Muscle layer of duodenum (tissue), 2 donors: ENCODE results near the gene LONP1.

Experiments used
- H3K27ac ChIP-seq: one replicate; pipeline ENCODE4 v1.7.0; 2013; ENCODE audit warnings: mild to moderate bottlenecking, low read length
- H3K27me3 ChIP-seq: one replicate; pipeline ENCODE4 v1.7.0; 2013; ENCODE audit warnings: low read depth, mild to moderate bottlenecking, control low read depth, low read length
- H3K36me3 ChIP-seq, 2 donors: one replicate each; pipeline ENCODE4 v1.7.0; 2013; ENCODE audit warnings: low read length in 2 of 2, control low read depth in 1 of 2, mild to moderate bottlenecking in 1 of 2; ENCODE audit not compliant: insufficient read depth in 2 of 2, control insufficient read depth in 1 of 2
- H3K4me1 ChIP-seq, 2 donors: one replicate each; pipeline ENCODE4 v1.7.0; 2013; ENCODE audit warnings: low read length in 2 of 2, mild to moderate bottlenecking in 2 of 2, control low read depth in 1 of 2, moderate library complexity in 1 of 2; ENCODE audit not compliant: insufficient read depth in 2 of 2, control insufficient read depth in 1 of 2
- H3K4me3 ChIP-seq, 2 donors: one replicate each; pipeline ENCODE4 v1.7.0; 2013; ENCODE audit warnings: low read length in 2 of 2, low read depth in 1 of 2, mild to moderate bottlenecking in 1 of 2
- H3K9me3 ChIP-seq, 2 donors: one replicate each; pipeline ENCODE4 v1.7.0; 2013; ENCODE audit warnings: low read length in 2 of 2, control low read depth in 1 of 2, mild to moderate bottlenecking in 1 of 2; ENCODE audit not compliant: control insufficient read depth in 1 of 2
- donor health status: healthy.

Gene LONP1

DNA sequence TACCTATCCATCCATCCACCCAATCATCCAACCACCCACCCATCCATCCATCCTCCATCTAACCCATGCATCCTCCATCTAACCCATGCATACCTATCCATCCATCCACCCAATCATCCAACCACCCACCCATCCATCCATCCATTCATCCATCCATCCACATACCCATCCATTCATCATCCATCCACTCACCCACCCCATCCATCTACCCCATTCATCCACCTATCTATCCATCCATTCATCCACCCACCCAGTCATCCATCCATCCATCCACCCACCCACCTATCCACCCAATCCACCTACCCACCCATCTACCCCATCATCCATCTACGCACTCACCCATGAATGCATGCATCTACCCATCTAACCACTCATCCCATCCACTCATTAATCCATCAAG lies 46.2 kb downstream of the LONP1 start:
- Histone ChIP-seq H3K9me3 (no peaks in the 10 kb centered on the region), H3K27ac (no peak overlapping the region), H3K4me3 (no peak overlapping the region), H3K4me1 (no peaks in the 10 kb centered on the region), H3K36me3 (peaks cover 0 to 12% of the 10 kb centered on the region in 2 donors), H3K27me3 (no peaks in the 10 kb centered on the region)

DNA sequence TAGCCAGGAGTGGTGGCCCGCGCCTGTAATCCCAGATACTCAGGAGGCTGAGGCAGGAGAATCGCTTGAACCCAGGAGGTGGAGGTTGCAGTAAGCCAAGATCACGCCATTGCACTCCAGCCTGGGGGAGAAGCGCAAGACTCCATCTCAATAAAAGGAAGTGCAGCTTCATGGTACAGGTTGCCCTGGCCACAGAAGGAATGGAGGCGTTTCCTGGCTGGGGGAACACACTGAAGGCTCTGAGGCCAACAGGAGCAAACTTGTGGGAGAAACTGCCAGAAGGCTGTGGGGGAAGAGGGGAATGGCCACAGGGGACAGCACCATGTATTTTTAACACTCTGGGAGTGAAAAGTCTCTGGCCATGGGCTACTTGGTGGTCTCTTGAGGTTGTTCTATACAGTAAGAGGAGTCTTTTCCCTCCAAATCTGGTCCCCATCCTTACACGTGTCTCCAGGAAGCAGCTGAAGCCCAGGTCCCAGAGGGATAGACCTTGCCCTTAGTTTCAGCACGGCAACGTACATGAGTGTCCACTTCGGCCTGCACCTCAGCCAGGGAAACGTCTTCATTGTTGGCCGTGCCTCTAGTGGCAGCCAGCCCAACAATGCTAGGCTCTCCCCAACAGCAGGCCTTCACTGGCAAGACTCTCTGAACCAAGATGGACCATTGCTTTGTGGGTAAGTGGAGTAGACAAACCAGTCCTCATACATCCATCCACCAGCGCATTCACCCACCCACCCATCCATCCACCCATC lies 47.1 kb downstream of the LONP1 start:
- H3K27me3 ChIP-seq: no peaks in the 10 kb centered on the region
- no peak overlapping the region for H3K27ac ChIP-seq
- no peak overlapping the region for H3K4me3 ChIP-seq
- H3K9me3 ChIP-seq: no peaks in the 10 kb centered on the region
- peaks cover 1 to 18% of the 10 kb centered on the region in 2 donors for H3K36me3 ChIP-seq
- H3K4me1 ChIP-seq: no peaks in the 10 kb centered on the region

DNA sequence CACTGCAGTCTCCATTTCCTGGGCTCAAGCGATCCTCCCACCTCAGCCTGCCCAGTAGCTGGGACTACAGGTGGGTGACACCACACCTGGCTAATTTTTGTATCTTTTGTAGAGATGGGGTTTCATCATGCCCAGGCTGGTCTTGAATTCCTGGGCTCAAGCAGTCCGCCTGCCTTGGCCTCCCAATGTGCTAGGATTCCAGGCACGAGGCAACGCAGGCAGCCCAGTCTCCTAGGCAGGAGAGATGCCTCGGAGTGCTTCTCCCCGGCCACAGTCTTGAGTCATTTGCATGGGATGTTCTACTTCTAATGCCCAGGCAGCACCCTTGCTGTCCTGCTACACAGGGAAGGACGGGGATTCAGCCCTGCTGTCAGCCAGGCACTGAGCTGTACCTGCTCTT lies 48.3 kb downstream of the LONP1 start:
- no peaks in the 10 kb centered on the region for H3K9me3 ChIP-seq
- H3K4me1 ChIP-seq: no peaks in the 10 kb centered on the region
- H3K4me3 ChIP-seq: no peak overlapping the region
- peaks cover 12 to 30% of the 10 kb centered on the region in 2 donors for H3K36me3 ChIP-seq
- H3K27ac ChIP-seq: no peak overlapping the region
- H3K27me3 ChIP-seq: no peaks in the 10 kb centered on the region

DNA sequence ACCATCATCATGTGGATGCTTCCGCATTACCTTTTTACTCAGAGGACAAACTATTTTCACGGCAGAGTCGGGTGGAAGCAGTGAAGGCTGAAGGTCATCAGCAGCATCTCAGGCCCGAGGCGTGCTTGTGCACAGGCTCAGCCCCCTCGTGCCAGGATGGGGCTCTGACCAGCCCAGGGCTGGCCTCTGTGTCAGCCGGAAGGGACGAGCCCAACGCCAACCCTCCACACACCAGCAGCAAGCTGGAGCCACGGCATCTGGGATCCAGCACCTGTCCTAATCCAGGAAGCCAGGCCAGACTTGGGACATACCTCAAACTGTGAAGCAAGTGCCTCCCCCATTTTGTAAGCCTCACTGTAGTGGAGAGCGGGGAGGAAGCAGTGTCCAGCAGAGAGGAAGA lies 50.7 kb downstream of the LONP1 start:
- H3K9me3 ChIP-seq: no peaks in the 10 kb centered on the region
- peaks cover 34 to 54% of the 10 kb centered on the region in 2 donors for H3K36me3 ChIP-seq
- H3K4me1 ChIP-seq: no peaks in the 10 kb centered on the region

DNA sequence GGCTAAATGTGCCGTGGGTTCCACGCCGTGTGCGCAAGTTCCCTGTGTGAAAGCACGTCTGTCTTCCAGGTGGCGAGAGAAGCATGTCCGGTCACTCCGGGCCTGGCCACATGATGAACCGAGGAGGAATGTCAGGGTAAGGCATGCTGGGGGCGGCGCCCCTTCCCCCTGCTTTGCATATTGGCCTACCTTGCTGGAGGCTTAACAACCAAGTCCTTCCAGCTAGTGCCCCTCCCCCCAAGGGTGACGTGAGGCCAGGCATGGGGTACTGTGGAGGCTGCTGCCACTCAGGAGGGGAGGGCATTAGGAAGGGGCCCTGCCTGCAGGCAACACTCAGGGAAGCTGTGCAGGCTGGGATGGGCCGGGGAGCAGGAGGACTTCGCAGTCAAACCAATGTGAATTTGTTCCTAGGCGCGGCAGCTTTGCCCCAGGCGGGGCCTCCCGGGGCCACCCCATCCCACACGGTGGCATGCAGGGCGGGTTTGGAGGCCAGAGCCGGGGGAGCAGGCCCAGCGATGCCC lies 52.1 kb downstream of the LONP1 start:
- H3K4me3 ChIP-seq: no peak overlapping the region
- H3K27ac ChIP-seq: no peak overlapping the region
- no peaks in the 10 kb centered on the region for H3K27me3 ChIP-seq
- H3K36me3 ChIP-seq: peaks cover 43 to 68% of the 10 kb centered on the region in 2 donors
- no peaks in the 10 kb centered on the region for H3K9me3 ChIP-seq
- H3K4me1 ChIP-seq: no peaks in the 10 kb centered on the region

More for the DNA sequence above, 50.7 kb downstream of the LONP1 start:
- H3K27ac ChIP-seq: no peak overlapping the region
- H3K27me3 ChIP-seq: no peaks in the 10 kb centered on the region
- H3K4me3 ChIP-seq: no peak overlapping the region

DNA sequence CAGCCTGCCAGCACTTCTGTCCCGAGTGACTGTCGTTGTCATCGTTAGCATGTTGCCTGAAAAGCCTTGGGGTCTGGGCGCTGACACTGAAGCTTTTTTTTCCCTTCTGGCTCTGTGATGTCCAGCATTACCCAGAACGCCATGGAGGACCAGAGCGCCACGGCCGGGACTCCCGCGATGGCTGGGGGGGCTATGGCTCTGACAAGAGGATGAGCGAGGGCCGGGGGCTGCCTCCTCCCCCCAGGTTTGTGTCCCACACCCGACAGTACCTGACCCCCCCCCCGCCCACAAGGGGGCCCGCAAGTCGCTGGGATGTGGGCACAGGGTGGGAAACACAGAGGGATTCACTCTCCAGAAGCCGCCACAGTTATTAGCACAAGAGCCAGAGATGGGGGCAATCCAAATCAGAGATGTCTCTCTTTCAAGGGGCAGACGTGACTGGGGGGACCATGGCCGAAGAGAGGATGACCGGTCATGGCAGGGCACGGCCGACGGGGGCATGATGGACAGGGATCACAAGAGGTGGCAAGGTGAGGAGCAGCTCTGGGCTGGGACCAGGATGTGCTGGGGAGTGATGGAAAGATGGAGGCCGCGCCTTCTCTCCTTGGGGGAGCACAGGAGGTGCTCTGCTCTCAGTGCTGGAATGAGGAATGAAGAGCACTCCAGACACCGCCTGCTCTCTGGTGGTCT lies 52.9 kb downstream of the LONP1 start:
- no peak overlapping the region for H3K27ac ChIP-seq
- no peaks in the 10 kb centered on the region for H3K27me3 ChIP-seq
- no peak overlapping the region for H3K4me3 ChIP-seq
- H3K36me3 ChIP-seq: peaks cover 43 to 73% of the 10 kb centered on the region in 2 donors
- no peaks in the 10 kb centered on the region for H3K9me3 ChIP-seq
- H3K4me1 ChIP-seq: no peaks in the 10 kb centered on the region

DNA sequence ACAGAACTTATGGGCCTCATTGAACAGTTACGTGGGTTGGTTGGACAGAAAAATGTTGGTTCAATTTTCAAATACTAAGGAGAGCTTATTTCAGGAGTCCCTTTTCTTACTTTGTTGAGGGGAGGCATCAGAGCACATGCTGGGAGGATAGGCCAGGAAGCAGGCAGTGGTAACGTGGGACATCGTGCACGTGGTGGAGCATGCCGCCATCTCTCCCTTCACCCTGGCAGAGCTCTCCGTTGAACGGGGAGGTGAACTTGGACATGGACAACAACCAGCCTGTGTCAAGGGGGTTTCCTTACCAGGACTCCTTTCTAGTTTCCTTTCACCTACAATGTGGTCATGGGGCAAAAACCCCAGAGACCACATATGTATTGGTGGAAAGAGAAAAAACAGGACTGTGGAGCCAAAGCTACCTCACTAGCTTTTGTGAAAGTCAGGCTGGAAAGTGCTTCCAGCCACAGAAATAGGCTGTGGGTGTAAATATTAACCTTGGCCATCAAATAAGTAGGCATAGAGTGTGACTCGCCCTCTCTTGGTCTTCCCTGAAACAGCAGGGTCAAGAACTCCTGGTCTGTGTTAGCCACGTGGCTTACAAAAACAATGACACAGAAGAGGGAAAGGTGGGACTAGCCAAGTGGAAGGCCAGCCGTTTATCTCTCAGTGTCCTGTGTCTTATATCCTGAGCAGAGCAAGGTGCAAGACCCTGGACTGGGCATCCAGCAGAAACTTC lies 54.0 kb downstream of the LONP1 start:
- Histone ChIP-seq H3K4me1 (no peaks in the 10 kb centered on the region), H3K4me3 (no peak overlapping the region), H3K27ac (no peak overlapping the region), H3K36me3 (peaks cover 48 to 84% of the 10 kb centered on the region in 2 donors), H3K27me3 (no peaks in the 10 kb centered on the region), H3K9me3 (no peaks in the 10 kb centered on the region)

DNA sequence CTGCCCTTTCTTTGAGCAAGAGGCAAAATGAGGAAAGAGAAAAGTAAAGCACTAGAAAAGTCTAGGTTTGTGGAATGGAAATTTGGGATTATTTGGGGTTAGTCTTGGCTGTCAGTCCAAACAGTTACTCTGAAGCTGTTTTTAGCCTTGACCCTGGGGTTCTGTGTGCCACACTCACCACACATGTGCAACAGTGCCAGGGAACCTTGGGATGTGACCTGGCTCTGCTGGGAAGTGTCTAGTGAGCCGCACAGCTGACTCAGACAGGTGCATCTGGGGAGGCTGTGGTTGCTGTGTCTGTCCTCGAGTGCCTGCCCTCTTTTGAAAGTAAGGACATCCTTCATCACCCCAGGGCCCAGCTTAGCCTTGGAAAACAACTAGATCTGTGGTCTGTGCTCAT lies 55.4 kb downstream of the LONP1 start:
- H3K4me1 ChIP-seq: no peaks in the 10 kb centered on the region
- peaks cover 55 to 92% of the 10 kb centered on the region in 2 donors for H3K36me3 ChIP-seq
- no peak overlapping the region for H3K27ac ChIP-seq
- H3K9me3 ChIP-seq: no peaks in the 10 kb centered on the region
- H3K4me3 ChIP-seq: no peak overlapping the region
- no peaks in the 10 kb centered on the region for H3K27me3 ChIP-seq

DNA sequence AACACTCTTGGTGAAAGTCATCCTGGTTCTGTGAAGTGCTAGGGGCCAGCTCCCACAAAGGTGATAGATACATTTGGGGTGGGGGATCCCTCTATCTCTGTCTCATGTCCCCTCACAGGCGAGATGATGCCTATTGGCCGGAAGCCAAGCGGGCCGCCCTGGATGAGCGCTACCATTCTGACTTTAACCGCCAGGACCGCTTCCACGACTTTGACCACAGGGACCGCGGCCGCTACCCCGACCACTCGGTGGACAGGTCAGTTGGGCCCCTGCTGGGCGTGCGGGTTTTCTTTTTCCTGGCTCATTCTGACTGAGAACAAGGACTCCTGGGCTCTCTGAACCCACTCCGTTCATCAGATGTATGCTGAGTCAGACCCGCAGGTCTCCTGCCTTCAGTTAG lies 56.0 kb downstream of the LONP1 start:
- Histone ChIP-seq H3K4me1 (no peaks in the 10 kb centered on the region), H3K9me3 (no peaks in the 10 kb centered on the region), H3K36me3 (peaks cover 55 to 91% of the 10 kb centered on the region in 2 donors), H3K27me3 (no peaks in the 10 kb centered on the region), H3K4me3 (no peak overlapping the region), H3K27ac (no peak overlapping the region)

DNA sequence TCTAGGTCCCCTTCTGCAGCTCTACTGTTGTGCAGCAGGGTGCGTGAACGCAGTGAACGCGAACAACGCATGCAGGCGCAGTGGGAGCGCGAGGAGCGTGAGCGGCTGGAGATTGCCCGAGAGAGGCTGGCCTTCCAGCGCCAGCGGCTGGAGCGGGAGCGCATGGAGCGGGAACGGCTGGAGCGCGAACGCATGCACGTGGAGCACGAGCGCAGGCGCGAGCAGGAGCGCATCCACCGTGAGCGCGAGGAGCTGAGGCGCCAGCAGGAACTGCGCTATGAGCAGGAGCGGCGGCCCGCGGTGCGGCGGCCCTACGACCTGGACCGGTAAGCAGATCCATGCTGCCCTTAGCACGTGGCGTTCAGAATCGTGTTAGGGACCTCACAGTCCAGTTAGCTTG lies 58.5 kb downstream of the LONP1 start:
- no peaks in the 10 kb centered on the region for H3K9me3 ChIP-seq
- no peak overlapping the region for H3K27ac ChIP-seq
- no peaks in the 10 kb centered on the region for H3K4me1 ChIP-seq
- no peak overlapping the region for H3K4me3 ChIP-seq
- H3K36me3 ChIP-seq: peaks cover 54 to 85% of the 10 kb centered on the region in 2 donors
- H3K27me3 ChIP-seq: no peaks in the 10 kb centered on the region

DNA sequence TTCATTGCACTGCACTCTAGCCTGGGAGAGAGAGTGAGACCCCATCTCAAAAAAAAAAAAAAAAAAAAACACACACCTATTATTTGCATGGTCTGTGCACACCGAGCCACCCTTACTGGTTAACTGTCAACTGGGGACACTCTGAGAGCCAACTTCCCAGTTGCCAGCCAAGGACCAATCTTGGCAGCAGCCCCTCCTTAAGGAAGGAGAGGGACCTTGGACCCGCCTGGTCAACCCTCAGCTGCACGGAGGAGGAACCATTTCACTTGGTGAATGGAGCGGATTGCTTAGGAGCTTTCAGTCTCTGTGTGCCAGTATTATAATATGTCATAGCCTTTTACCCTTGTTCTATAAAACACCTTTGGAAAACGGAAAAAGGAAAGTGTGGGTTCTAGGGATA lies 64.5 kb downstream of the LONP1 start:
- Histone ChIP-seq H3K36me3 (peaks cover 64 to 84% of the 10 kb centered on the region in 2 donors), H3K27me3 (no peaks in the 10 kb centered on the region), H3K4me1 (no peaks in the 10 kb centered on the region), H3K4me3 (no peak overlapping the region), H3K9me3 (no peaks in the 10 kb centered on the region), H3K27ac (no peak overlapping the region)
